Measurements from ENCODE around the gene AATK. TPM values are rescaled to one million over a fixed set of nuclear protein-coding genes. Genes with fewer than 3 reads are reported as not detected.

AATK gene
- total and polyA plus RNA-seq, 11 donors: 1.3 to 12.0 (median 9.3) TPM

DNA sequence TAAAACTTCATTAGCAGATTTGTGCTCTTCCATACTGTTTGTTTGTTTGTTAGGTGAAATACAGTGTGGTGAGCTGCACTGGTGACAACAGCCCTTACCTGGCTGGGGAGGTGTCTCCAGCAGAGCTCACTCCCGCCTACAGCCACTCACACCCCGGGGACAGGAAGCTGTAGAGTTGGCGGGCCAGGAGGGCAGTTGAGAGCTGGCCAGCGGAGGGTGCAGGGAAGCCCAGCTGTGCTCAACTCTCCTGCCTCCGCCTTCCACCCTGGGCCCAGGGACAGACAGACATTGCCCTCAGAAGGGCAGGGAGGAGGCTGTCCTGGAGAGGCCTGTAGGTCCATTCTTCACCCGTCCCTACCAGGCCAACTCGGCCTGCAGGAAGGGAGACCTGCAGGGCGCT, 49.3 kb downstream of the AATK start:
- H3K27ac ChIP-seq: no peak overlapping the region
- no peak for ATAC-seq
- H3K4me1 ChIP-seq: peaks cover 0 to 15% (median 3%) of the 10 kb centered on the region in 12 donors
- no peak overlapping the region for H3K4me3 ChIP-seq
- peaks cover 0 to 22% (median 0%) of the 10 kb centered on the region in 9 donors for H3K27me3 ChIP-seq
- WGBS, 4 donors: 87 to 92% (median 89%) methylated on average over 7 to 8 of the region's 8 CpGs
- no peaks in the 10 kb centered on the region for H3K9me3 ChIP-seq
- peaks cover 0 to 7% (median 0%) of the 10 kb centered on the region in 9 donors for H3K36me3 ChIP-seq
- no peak for DNase-seq
- intact Hi-C loops (cut with DNase I): no loop called here
- TF ChIP-seq, protein P1, sequence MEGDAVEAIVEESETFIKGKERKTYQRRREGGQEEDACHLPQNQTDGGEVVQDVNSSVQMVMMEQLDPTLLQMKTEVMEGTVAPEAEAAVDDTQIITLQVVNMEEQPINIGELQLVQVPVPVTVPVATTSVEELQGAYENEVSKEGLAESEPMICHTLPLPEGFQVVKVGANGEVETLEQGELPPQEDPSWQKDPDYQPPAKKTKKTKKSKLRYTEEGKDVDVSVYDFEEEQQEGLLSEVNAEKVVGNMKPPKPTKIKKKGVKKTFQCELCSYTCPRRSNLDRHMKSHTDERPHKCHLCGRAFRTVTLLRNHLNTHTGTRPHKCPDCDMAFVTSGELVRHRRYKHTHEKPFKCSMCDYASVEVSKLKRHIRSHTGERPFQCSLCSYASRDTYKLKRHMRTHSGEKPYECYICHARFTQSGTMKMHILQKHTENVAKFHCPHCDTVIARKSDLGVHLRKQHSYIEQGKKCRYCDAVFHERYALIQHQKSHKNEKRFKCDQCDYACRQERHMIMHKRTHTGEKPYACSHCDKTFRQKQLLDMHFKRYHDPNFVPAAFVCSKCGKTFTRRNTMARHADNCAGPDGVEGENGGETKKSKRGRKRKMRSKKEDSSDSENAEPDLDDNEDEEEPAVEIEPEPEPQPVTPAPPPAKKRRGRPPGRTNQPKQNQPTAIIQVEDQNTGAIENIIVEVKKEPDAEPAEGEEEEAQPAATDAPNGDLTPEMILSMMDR (IDR thresholded peaks at IDR 0.05): no peak
- no peak for TF ChIP-seq POLR2A (IDR thresholded peaks at IDR 0.05)

DNA sequence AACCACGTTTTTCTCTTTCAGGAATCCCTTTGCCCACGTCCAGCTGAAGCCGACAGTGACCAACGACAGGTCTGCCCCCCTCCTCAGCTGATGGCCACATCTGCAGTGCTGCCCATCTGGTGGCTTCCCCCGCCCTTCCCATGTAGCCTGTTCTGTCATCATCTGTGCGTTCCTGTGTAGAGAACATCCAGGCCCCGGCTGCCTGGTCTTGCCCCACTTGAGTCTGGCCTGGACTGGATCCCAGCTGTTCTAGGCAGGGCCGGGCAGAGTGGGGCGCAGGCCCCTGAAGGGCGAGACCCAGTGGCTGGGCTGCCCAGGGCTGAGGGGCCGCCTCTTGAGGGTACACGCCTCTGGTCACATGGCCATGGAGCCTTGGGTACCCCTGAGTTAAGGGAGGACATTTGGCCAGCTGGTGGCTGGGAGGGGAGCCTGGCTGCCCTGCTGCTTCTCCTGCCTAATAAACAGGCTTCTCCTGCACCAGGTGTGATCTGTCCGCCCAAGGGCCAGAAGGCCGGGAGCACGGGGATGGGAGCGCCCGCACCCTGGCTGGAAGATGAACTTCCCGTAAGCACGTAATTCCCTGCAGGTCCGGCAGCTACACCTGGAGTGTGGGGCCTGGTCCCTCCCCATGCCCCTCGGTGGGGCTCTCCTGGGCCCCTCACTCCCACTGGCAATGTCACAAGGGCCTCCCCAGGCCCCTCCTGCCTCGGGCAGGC, 50.1 kb downstream of the AATK start:
- TF ChIP-seq, protein P1 (IDR thresholded peaks at IDR 0.05): no peak
- no peak for TF ChIP-seq POLR2A (IDR thresholded peaks at IDR 0.05)
- Histone ChIP-seq H3K9me3 (no peaks in the 10 kb centered on the region), H3K4me1 (peaks cover 0 to 15% (median 3%) of the 10 kb centered on the region in 12 donors), H3K4me3 (no peak overlapping the region), H3K27ac (no peak overlapping the region), H3K27me3 (peaks cover 0 to 21% (median 0%) of the 10 kb centered on the region in 9 donors), H3K36me3 (peaks cover 0 to 7% (median 0%) of the 10 kb centered on the region in 9 donors)
- peak; percentile 10 to 85 (median 47) for ATAC-seq
- 69 to 86% (median 74%) methylated on average over 8 to 22 of the region's 22 CpGs for WGBS, 4 donors
- peak in 3 of 5 donors; percentile 41 to 58 (median 57) for DNase-seq
- intact Hi-C loops (cut with DNase I): no loop called here

DNA sequence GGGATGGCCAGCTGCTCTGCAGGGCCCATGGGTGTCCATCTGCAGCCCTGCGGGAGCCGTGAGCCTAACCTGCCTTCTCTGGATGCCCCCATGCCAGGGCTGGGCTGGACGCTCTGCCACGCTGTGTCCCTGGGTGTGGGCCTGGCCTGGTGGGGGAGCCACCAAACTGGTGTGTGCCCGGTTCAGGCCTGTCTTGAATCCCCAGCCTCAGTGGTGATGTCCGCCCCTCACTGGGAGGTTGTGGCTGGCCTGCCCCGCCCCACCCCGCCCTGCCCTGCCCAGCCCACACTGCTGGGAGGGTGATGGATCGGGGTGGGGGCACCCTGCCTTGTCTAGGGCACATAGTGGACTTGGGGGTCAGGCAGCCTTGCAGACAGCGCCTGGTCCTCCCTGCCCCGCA, 50.8 kb downstream of the AATK start:
- no peak overlapping the region for H3K4me3 ChIP-seq

More for the DNA sequence above, 50.8 kb downstream of the AATK start:
- no peak for DNase-seq
- peaks cover 0 to 12% (median 0%) of the 10 kb centered on the region in 9 donors for H3K36me3 ChIP-seq
- peaks cover 0 to 20% (median 0%) of the 10 kb centered on the region in 9 donors for H3K27me3 ChIP-seq
- ATAC-seq: no peak
- no peaks in the 10 kb centered on the region for H3K9me3 ChIP-seq
- TF ChIP-seq, protein P1 (IDR thresholded peaks at IDR 0.05): no peak
- no peak for TF ChIP-seq POLR2A (IDR thresholded peaks at IDR 0.05)
- WGBS, 4 donors: 88 to 100% (median 94%) methylated on average over 2 to 11 of the region's 11 CpGs
- peaks cover 0 to 15% (median 3%) of the 10 kb centered on the region in 12 donors for H3K4me1 ChIP-seq
- H3K27ac ChIP-seq: no peak overlapping the region
- intact Hi-C loops (cut with DNase I): no loop called here
